OCI-LY1 (cell line): ENCODE measurements around the gene CEBPZ.

Source experiments
- CTCF ChIP-seq: fragments of 200-600 bp; sonication (generic), shearing (Covaris generic); IDR thresholded peaks from 2 replicates; pipeline ENCODE4 v1.5.1; 2017; ENCODE audit warnings: mild to moderate bottlenecking, antibody characterized with exemption, low read length, moderate library complexity, mixed read lengths
- EZH2 ChIP-seq: fragments of 200-600 bp; sonication (generic), shearing (Covaris generic); IDR thresholded peaks from 2 replicates; pipeline ENCODE4 v1.8.0; 2017; ENCODE audit warnings: borderline replicate concordance, mixed run types, mild to moderate bottlenecking, antibody characterized with exemption, low read length, moderate library complexity, mixed read lengths

GRCh38 chr2:37223131-37223530 is 8.3 kb downstream of the CEBPZ start:
- TF ChIP-seq EZH2 (no peak), CTCF (no peak)
